Sigmoid colon (tissue), 4 donors: ENCODE data around the gene DCX.

Source experiments
- CTCF ChIP-seq, 4 experiments: fragments of 450-650 bp in 3 of 4; fragments of 200-600 bp in 1 of 4; IDR thresholded peaks; one replicate each; pipeline ENCODE4 v1.5.1; 2016 to 2019; ENCODE audit warnings: antibody characterized with exemption in 4 of 4, mild to moderate bottlenecking in 3 of 4, moderate library complexity in 2 of 4
- EP300 ChIP-seq, 4 donors: sonication (generic); formaldehyde crosslinking; IDR thresholded peaks; one replicate each; pipeline ENCODE4 v1.6.1; 2017; ENCODE audit warnings: antibody characterized with exemption in 4 of 4

- TF ChIP-seq CTCF (IDR thresholded peaks at IDR 0.05) (no peak), EP300 (IDR thresholded peaks at IDR 0.05) (no peak)
These were observed 102.9 kb downstream of the DCX start for GRCh38 chrX:111309083-111309482.
